ENCODE data around the gene ADRM1. TPM values are rescaled to one million over a fixed set of nuclear protein-coding genes. Genes with fewer than 3 reads are reported as not detected.

Gene ADRM1
- total RNA-seq, 6 donors from 2014 or later: 57.6 to 158 (median 91.6) TPM

GRCh38 chr20:62269871-62270270, 32.9 kb upstream of the ADRM1 start:
- Histone ChIP-seq H3K4me3 (no peak overlapping the region), H3K36me3 (peaks cover 18 to 81% (median 47%) of the 10 kb centered on the region in 4 donors), H3K27ac (no peak overlapping the region), H3K4me1 (no peaks in the 10 kb centered on the region), H3K9me3 (no peaks in the 10 kb centered on the region), H3K27me3 (no peaks in the 10 kb centered on the region)
- TF ChIP-seq POLR2AphosphoS5 (IDR thresholded peaks at IDR 0.05): no peak
- TF ChIP-seq EP300 (IDR thresholded peaks at IDR 0.05): no peak
- TF ChIP-seq POLR2A (IDR thresholded peaks at IDR 0.05): no peak
- no peak for TF ChIP-seq CTCF (IDR thresholded peaks at IDR 0.05)
- WGBS, 2 donors: 92 to 96% methylated on average over 17 of the region's 17 CpGs
- ATAC-seq (ENCODE audit: low FRiP score in 2 of 2): no peak
- no peak for DNase-seq

- H3K27me3 ChIP-seq: no peaks in the 10 kb centered on the region
- H3K4me3 ChIP-seq: no peak overlapping the region
- no peak overlapping the region for H3K27ac ChIP-seq
- 93 to 100% methylated on average over 1 to 10 of the region's 10 CpGs for WGBS, 2 donors
- no peaks in the 10 kb centered on the region for H3K4me1 ChIP-seq
- ATAC-seq (ENCODE audit: low FRiP score in 2 of 2): no peak
- no peak for DNase-seq
- peaks cover 18 to 81% (median 52%) of the 10 kb centered on the region in 4 donors for H3K36me3 ChIP-seq
- no peaks in the 10 kb centered on the region for H3K9me3 ChIP-seq
- TF ChIP-seq POLR2AphosphoS5 (IDR thresholded peaks at IDR 0.05) (no peak), CTCF (IDR thresholded peaks at IDR 0.05) (no peak), POLR2A (IDR thresholded peaks at IDR 0.05) (no peak), EP300 (IDR thresholded peaks at IDR 0.05) (no peak)
These were observed 30.6 kb upstream of the ADRM1 start for GRCh38 chr20:62272200-62272599.

- Histone ChIP-seq H3K4me3 (no peak overlapping the region), H3K4me1 (no peaks in the 10 kb centered on the region), H3K36me3 (peaks cover 18 to 79% (median 52%) of the 10 kb centered on the region in 4 donors), H3K27ac (no peak overlapping the region), H3K27me3 (no peaks in the 10 kb centered on the region), H3K9me3 (no peaks in the 10 kb centered on the region)
- 95% methylated on average over 18 of the region's 18 CpGs for WGBS, 2 donors
- ATAC-seq (ENCODE audit: low FRiP score in 2 of 2) (no peak), DNase-seq (no peak)
- TF ChIP-seq CTCF (IDR thresholded peaks at IDR 0.05) (no peak), EP300 (IDR thresholded peaks at IDR 0.05) (no peak), POLR2A (IDR thresholded peaks at IDR 0.05) (no peak), POLR2AphosphoS5 (IDR thresholded peaks at IDR 0.05) (no peak)
These were observed 29.4 kb upstream of the ADRM1 start for GRCh38 chr20:62273416-62273815.

GRCh38 chr20:62274332-62274950, 28.4 kb upstream of the ADRM1 start:
- no peak for TF ChIP-seq CTCF (IDR thresholded peaks at IDR 0.05)
- no peak for TF ChIP-seq POLR2A (IDR thresholded peaks at IDR 0.05)
- no peak for TF ChIP-seq POLR2AphosphoS5 (IDR thresholded peaks at IDR 0.05)
- no peak for TF ChIP-seq EP300 (IDR thresholded peaks at IDR 0.05)
- 85 to 91% methylated on average over 13 of the region's 13 CpGs for WGBS, 2 donors
- Histone ChIP-seq H3K27ac (no peak overlapping the region), H3K4me1 (no peaks in the 10 kb centered on the region), H3K27me3 (no peaks in the 10 kb centered on the region), H3K9me3 (no peaks in the 10 kb centered on the region), H3K36me3 (peaks cover 19 to 76% (median 54%) of the 10 kb centered on the region in 4 donors), H3K4me3 (no peak overlapping the region)
- no peak for ATAC-seq (ENCODE audit: low FRiP score in 2 of 2)
- no peak for DNase-seq

GRCh38 chr20:62275219-62275618, 27.6 kb upstream of the ADRM1 start:
- Histone ChIP-seq H3K27ac (no peak overlapping the region), H3K36me3 (peaks cover 26 to 79% (median 58%) of the 10 kb centered on the region in 4 donors), H3K9me3 (no peaks in the 10 kb centered on the region), H3K4me1 (no peaks in the 10 kb centered on the region), H3K4me3 (no peak overlapping the region), H3K27me3 (no peaks in the 10 kb centered on the region)
- no peak for TF ChIP-seq EP300 (IDR thresholded peaks at IDR 0.05)
- no peak for TF ChIP-seq POLR2A (IDR thresholded peaks at IDR 0.05)
- TF ChIP-seq CTCF (IDR thresholded peaks at IDR 0.05): no peak
- TF ChIP-seq POLR2AphosphoS5 (IDR thresholded peaks at IDR 0.05): no peak
- DNase-seq: no peak
- 93% methylated on average over 10 of the region's 10 CpGs for WGBS, 2 donors
- ATAC-seq (ENCODE audit: low FRiP score in 2 of 2): no peak
